Kidney (tissue), 14 donors: ENCODE results near the gene INTS1. TPM values are rescaled to one million over a fixed set of nuclear protein-coding genes. Genes with fewer than 3 reads are reported as not detected.

ENCODE experiments used
- DNase-seq, 5 donors: peaks; one replicate each; pipeline ENCODE4 v3.0.0-alpha.2; 2013 to 2020
- FAIRE-seq: peaks from 2 replicates; lab custom pipeline; 2012; peaks lifted over from hg19 to GRCh38; lab: Jason Lieb, UNC
- H3K27ac ChIP-seq, 2 donors: one replicate each; pipeline ENCODE4 v1.7.0; 2013; ENCODE audit warnings: low read depth in 2 of 2, low read length in 2 of 2, inconsistent platforms in 1 of 2
- H3K27me3 ChIP-seq: one replicate; pipeline ENCODE4 v1.7.1; 2013; ENCODE audit warnings: low read length, inconsistent platforms; ENCODE audit not compliant: control insufficient read depth, insufficient read depth
- H3K36me3 ChIP-seq, 3 donors: one replicate each; pipeline versions ENCODE4 v1.7.0 to v1.7.1; 2013; ENCODE audit warnings: low read length in 3 of 3, control low read depth in 1 of 3, inconsistent platforms in 1 of 3; ENCODE audit not compliant: insufficient read depth in 3 of 3, control insufficient read depth in 2 of 3
- H3K4me1 ChIP-seq, 3 donors: one replicate each; pipeline versions ENCODE4 v1.7.0 to v1.7.1; 2013; ENCODE audit warnings: low read length in 3 of 3, inconsistent platforms in 1 of 3, low read depth in 1 of 3; ENCODE audit not compliant: control insufficient read depth in 2 of 3, insufficient read depth in 2 of 3
- H3K4me3 ChIP-seq, 3 donors: one replicate each; pipeline versions ENCODE4 v1.7.0 to v1.8.1; 2013; ENCODE audit warnings: low read length in 3 of 3, control low read depth in 1 of 3, inconsistent platforms in 1 of 3
- H3K9ac ChIP-seq, 3 donors: one replicate each; pipeline versions ENCODE4 v1.7.0 to v1.7.1; 2013; ENCODE audit warnings: low read length in 3 of 3, control low read depth in 1 of 3, inconsistent platforms in 1 of 3
- H3K9me3 ChIP-seq, 3 donors: one replicate each; pipeline versions ENCODE4 v1.7.0 to v1.7.1; 2013; ENCODE audit warnings: low read length in 3 of 3, control low read depth in 1 of 3, inconsistent platforms in 1 of 3; ENCODE audit not compliant: control insufficient read depth in 2 of 3, insufficient read depth in 1 of 3
- intact Hi-C: fragments of 100-400 bp; cut with DNase I; formaldehyde crosslinking; loops from one replicate; pipeline ENCODE4 v1.11.1; 2022
- polyA plus RNA-seq: library from polyadenylated mRNA; stranded (reverse); fragments of 350-450 nt; fragmentation: Illumina TruSeq; extraction: RNeasy Lipid Tissue Mini Kit (QIAGEN cat#74804); gene quantifications from one replicate; pipeline ENCODE4 v1.2.3, GENCODE V29; 2014; ENCODE audit warnings: low read depth, low replicate concordance; ENCODE audit not compliant: insufficient read depth
- total RNA-seq: library from RNA; stranded (reverse); fragmentation: NEBNext Ultra II Directional; extraction: Animal tissue kit (Norgen Biotek cat#: 25700); gene quantifications from one replicate; pipeline ENCODE4 v1.2.1, GENCODE V29; 2021
- TF ChIP-seq, protein P1 (sequence below): IDR thresholded peaks from 3 replicates; pipeline ENCODE4 v1.5.1; 2012; ENCODE audit warnings: mild to moderate bottlenecking, moderate library complexity, borderline replicate concordance; ENCODE audit not compliant: insufficient read depth; ENCODE audit errors: extremely low read depth
- donor health status: control.
- donor health status: control.
- donor health status: control.
- donor health status: control.
- donor health status: control.
- donor health status: DM: yes; HTN: yes; CAD: no.
- donor health status: Normal renal cell carcinoma (clear cell type).

INTS1 gene
- total and polyA plus RNA-seq, 2 donors from 2014 or later, result 62.8 to 91.3 TPM

DNA sequence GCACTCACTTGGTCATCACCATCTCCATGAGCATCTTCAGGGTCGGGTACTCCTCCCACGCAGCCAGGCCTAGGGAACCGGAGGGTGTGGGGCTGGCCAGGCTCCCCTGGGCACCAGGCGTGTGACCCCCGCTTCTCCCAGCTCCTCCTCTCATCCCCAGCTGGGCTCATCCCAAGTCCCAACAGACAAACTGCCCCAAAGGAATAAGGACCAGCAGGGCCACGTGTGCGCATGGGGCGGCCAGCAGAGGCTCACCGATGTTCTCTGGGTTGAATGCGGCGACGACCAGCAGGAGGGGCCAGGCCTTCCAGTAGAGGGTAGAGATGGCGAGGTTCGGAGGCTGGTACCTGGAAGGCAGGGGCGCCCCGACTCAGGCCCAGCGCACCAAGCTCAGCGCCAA lies 14.9 kb downstream of the INTS1 start:
- FAIRE-seq (no peak), DNase-seq (no peak)
- intact Hi-C loops, result no loop called here
- H3K36me3 ChIP-seq, result peaks cover 0 to 24% (median 12%) of the 10 kb centered on the region in 3 donors
- H3K27me3 ChIP-seq, result no peaks in the 10 kb centered on the region
- H3K9ac ChIP-seq, result no peak overlapping the region
- H3K4me3 ChIP-seq, result no peak overlapping the region
- no peaks in the 10 kb centered on the region for H3K4me1 ChIP-seq
- no peaks in the 10 kb centered on the region for H3K9me3 ChIP-seq
- TF ChIP-seq, protein P1, sequence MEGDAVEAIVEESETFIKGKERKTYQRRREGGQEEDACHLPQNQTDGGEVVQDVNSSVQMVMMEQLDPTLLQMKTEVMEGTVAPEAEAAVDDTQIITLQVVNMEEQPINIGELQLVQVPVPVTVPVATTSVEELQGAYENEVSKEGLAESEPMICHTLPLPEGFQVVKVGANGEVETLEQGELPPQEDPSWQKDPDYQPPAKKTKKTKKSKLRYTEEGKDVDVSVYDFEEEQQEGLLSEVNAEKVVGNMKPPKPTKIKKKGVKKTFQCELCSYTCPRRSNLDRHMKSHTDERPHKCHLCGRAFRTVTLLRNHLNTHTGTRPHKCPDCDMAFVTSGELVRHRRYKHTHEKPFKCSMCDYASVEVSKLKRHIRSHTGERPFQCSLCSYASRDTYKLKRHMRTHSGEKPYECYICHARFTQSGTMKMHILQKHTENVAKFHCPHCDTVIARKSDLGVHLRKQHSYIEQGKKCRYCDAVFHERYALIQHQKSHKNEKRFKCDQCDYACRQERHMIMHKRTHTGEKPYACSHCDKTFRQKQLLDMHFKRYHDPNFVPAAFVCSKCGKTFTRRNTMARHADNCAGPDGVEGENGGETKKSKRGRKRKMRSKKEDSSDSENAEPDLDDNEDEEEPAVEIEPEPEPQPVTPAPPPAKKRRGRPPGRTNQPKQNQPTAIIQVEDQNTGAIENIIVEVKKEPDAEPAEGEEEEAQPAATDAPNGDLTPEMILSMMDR, result no peak
- no peak overlapping the region for H3K27ac ChIP-seq

DNA sequence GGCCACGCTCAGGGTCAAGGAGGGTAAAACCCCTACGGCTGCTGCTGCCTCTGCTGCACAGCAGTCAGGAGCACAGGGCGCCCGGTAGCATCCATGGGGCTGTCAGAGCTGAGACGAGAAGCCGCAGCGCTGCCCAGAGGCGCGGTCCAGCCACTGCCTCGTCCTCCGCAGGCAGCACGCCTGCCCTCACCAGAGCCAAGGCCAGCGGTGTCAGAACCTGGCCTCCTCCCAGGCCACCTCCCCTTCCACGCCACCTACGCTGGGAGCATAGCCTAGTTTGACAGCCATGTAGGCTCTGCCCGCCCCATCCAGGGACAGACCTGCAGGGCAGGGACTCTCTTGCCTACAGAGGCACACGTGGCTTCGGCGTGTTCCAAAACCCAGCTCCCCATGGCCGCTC lies 16.2 kb downstream of the INTS1 start:
- H3K4me1 ChIP-seq, result no peaks in the 10 kb centered on the region
- peaks cover 0 to 32% (median 12%) of the 10 kb centered on the region in 3 donors for H3K36me3 ChIP-seq
- TF ChIP-seq, protein P1, result no peak
- no peak overlapping the region for H3K9ac ChIP-seq
- DNase-seq (no peak), FAIRE-seq (no peak)
- intact Hi-C loops, result no loop called here
- no peaks in the 10 kb centered on the region for H3K9me3 ChIP-seq
- H3K27me3 ChIP-seq, result no peaks in the 10 kb centered on the region
- H3K27ac ChIP-seq, result no peak overlapping the region
- H3K4me3 ChIP-seq, result no peak overlapping the region

DNA sequence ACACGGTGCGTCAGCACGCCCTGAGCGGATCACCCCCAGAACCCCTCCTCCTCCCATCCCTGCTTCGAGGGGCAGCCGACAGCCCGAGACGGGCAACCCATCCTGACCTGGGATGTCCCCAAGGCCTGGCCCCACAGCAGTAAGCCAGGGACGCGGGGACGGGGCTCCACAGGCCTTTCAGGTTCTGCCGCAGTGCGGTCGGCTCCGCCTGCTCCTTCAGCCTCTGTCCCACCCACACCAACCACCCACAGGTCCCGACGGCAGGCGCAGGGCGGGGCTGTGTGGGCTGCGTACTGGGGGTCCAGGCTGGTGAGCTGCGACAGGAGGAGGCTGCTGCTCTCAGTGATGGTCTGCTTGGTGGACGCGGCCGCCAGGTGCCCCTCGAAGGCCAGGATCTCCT lies 16.7 kb downstream of the INTS1 start:
- H3K27ac ChIP-seq, result no peak overlapping the region

More for the DNA sequence above, 16.7 kb downstream of the INTS1 start:
- H3K27me3 ChIP-seq, result no peaks in the 10 kb centered on the region
- no peak for DNase-seq
- H3K9ac ChIP-seq, result no peak overlapping the region
- TF ChIP-seq, protein P1, result no peak
- no peaks in the 10 kb centered on the region for H3K9me3 ChIP-seq
- peaks cover 0 to 32% (median 12%) of the 10 kb centered on the region in 3 donors for H3K36me3 ChIP-seq
- H3K4me1 ChIP-seq, result no peaks in the 10 kb centered on the region
- no peak for FAIRE-seq
- H3K4me3 ChIP-seq, result no peak overlapping the region
- intact Hi-C loops, result no loop called here
